GM10266 (cell line): ENCODE data around the gene ZBTB46.

Source experiments
- DNase-seq: peaks from one replicate; pipeline ENCODE4 v3.0.0; 2012; ENCODE audit errors: extremely low spot score
- TF ChIP-seq, protein P1 (sequence below): IDR thresholded peaks from 2 replicates; pipeline ENCODE4 v1.5.1; 2012; ENCODE audit warnings: mild to moderate bottlenecking, low read depth; ENCODE audit not compliant: control insufficient read depth, insufficient read depth; ENCODE audit errors: missing control alignments

ZBTB46 gene

DNA sequence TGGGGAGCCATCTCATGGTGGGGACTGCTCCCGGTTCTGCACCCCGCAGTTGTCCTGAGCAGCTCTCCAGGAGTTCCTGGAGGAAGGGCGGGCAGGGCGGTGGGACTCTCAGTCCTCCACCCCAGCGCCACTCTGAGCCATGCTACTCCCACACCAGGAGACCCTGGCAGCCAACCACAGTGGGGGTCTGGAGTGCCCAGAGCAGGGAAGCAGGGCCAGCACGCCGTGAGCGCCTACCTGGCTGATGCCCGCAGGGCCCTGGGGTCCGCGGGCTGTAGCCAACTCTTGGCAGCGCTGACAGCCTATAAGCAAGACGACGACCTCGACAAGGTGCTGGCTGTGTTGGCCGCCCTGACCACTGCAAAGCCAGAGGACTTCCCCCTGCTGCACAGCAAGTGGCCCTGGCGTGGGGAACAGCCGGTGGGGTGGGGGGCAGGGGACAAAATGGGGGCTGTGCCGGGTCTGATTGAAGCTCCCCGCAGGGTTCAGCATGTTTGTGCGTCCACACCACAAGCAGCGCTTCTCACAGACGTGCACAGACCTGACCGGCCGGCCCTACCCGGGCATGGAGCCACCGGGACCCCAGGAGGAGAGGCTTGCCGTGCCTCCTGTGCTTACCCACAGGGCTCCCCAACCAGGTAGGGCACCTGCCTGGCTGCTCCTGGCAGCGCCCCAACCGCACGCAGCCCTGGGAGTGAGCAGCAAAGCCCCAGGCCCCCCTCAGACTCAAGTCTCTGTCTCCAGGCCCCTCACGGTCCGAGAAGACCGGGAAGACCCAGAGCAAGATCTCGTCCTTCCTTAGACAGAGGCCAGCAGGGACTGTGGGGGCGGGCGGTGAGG lies 136.3 kb downstream of the ZBTB46 start:
- no peak for DNase-seq
- TF ChIP-seq, protein P1, sequence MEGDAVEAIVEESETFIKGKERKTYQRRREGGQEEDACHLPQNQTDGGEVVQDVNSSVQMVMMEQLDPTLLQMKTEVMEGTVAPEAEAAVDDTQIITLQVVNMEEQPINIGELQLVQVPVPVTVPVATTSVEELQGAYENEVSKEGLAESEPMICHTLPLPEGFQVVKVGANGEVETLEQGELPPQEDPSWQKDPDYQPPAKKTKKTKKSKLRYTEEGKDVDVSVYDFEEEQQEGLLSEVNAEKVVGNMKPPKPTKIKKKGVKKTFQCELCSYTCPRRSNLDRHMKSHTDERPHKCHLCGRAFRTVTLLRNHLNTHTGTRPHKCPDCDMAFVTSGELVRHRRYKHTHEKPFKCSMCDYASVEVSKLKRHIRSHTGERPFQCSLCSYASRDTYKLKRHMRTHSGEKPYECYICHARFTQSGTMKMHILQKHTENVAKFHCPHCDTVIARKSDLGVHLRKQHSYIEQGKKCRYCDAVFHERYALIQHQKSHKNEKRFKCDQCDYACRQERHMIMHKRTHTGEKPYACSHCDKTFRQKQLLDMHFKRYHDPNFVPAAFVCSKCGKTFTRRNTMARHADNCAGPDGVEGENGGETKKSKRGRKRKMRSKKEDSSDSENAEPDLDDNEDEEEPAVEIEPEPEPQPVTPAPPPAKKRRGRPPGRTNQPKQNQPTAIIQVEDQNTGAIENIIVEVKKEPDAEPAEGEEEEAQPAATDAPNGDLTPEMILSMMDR: no peak

DNA sequence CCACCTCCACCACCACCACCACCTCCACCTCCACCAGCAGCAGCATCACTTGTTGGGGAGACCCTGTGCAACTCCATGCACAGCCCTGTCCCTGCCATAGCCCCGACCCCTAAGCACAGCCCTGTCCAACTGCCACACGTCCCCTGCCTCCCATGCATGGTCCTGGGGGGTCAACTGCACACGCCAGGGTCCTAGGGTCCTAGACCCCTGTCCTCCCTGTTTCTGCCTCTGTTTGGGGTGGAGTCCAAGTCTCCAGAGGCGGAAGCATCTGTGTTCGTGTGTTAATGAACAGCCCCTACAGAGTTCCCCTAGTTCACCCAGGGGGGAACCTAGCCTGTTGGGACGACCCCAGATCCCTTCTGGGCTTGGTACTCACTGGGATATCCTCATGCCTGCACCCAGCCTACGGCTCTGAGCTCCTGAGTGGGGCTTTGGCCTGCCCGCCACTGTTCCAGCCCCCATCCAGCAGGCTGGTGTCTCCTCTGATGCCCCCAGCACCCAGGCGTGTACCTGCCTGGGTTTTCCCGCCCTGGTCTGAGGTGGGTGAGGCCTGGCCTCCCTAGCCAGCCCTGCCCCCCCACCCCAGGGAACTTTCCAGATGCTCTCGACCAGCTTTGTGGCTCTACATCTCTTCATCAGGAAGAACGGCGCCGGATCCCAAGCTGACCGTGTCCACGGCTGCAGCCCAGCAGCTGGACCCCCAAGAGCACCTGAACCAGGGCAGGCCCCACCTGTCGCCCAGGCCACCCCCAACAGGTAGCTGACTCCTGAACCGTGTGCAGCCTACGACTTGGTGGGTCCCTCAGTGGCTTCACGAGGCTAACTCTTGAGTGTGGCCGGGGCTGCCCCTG lies 137.1 kb downstream of the ZBTB46 start:
- no peak for DNase-seq
- TF ChIP-seq, protein P1: no peak
